Loucy (cell line): ENCODE measurements around the gene CCDC73.
"Not testable (repeated sequence)": the region's sequence is repeated elsewhere in the genome, so short reads cannot be mapped to it uniquely, and the experiment has no call there.

Experiments
- H2AFZ ChIP-seq: fragments of 200-600 bp; sonication (generic); 2 replicates; pipeline ENCODE4 v1.6.0; 2016; ENCODE audit warnings: antibody characterized with exemption, mild to moderate bottlenecking, low read length, moderate library complexity
- H3F3A ChIP-seq: fragments of 200-600 bp; 2 replicates; pipeline ENCODE4 v1.6.0; 2016; ENCODE audit warnings: antibody characterized with exemption, low read depth, mild to moderate bottlenecking
- H3K27me3 ChIP-seq: fragments of 200-600 bp; sonication (generic); 2 replicates; pipeline ENCODE4 v1.6.1; 2014; ENCODE audit warnings: low read length, mild to moderate bottlenecking; ENCODE audit not compliant: insufficient read depth, poor library complexity, severe bottlenecking
- H3K36me3 ChIP-seq: fragments of 200-600 bp; sonication (generic); 2 replicates; pipeline ENCODE4 v1.6.1; 2016; ENCODE audit warnings: low read length; ENCODE audit not compliant: insufficient read depth
- H3K4me1 ChIP-seq: fragments of 200-600 bp; sonication (generic); 2 replicates; pipeline ENCODE4 v1.5.1; 2014; ENCODE audit warnings: low read length, mild to moderate bottlenecking; ENCODE audit not compliant: insufficient read depth, poor library complexity, severe bottlenecking
- H3K4me2 ChIP-seq: fragments of 200-600 bp; sonication (generic); 2 replicates; pipeline ENCODE4 v1.6.0; 2014; ENCODE audit warnings: antibody characterized with exemption, low read length, low read depth, mild to moderate bottlenecking; ENCODE audit not compliant: poor library complexity, severe bottlenecking
- H3K4me3 ChIP-seq: fragments of 200-600 bp; sonication (generic); 2 replicates; pipeline ENCODE4 v1.5.1; 2014; ENCODE audit warnings: low read length, mild to moderate bottlenecking, mixed read lengths; ENCODE audit not compliant: poor library complexity, severe bottlenecking
- H3K79me2 ChIP-seq: fragments of 200-600 bp; sonication (generic); 2 replicates; pipeline ENCODE4 v1.6.1; 2014; ENCODE audit warnings: low read length; ENCODE audit not compliant: insufficient read depth
- H3K9ac ChIP-seq: fragments of 200-600 bp; sonication (generic); 2 replicates; pipeline ENCODE4 v1.6.0; 2014; ENCODE audit warnings: mild to moderate bottlenecking, low read depth, low read length, moderate library complexity; ENCODE audit not compliant: poor library complexity, severe bottlenecking
- H3K9me2 ChIP-seq: fragments of 200-600 bp; sonication (generic); replicated peaks from 2 replicates; pipeline ENCODE4 v1.6.1; 2016; ENCODE audit warnings: low read depth, low read length, mixed read lengths
- H3K9me3 ChIP-seq: fragments of 200-600 bp; sonication (generic); 2 replicates; pipeline ENCODE4 v1.6.1; 2014; ENCODE audit warnings: mild to moderate bottlenecking, antibody characterized with exemption, low read length, low read depth; ENCODE audit not compliant: insufficient read depth
- H4K20me1 ChIP-seq: fragments of 200-600 bp; sonication (generic); 2 replicates; pipeline ENCODE4 v1.6.0; 2014; ENCODE audit warnings: antibody characterized with exemption, low read length, mild to moderate bottlenecking; ENCODE audit not compliant: insufficient read depth, poor library complexity, severe bottlenecking
- EZH2phosphoT487 ChIP-seq: fragments of 200-600 bp; IDR thresholded peaks from 2 replicates; pipeline ENCODE4 v1.6.1; 2018; ENCODE audit warnings: antibody characterized with exemption, mild to moderate bottlenecking, moderate library complexity, borderline replicate concordance
- TF ChIP-seq, protein P1 (sequence below): fragments of 200-600 bp; sonication (generic); conservative IDR thresholded peaks from 2 replicates; pipeline ENCODE4 v1.5.1; 2014; ENCODE audit warnings: mild to moderate bottlenecking, antibody characterized with exemption, low read length

CCDC73 gene

DNA sequence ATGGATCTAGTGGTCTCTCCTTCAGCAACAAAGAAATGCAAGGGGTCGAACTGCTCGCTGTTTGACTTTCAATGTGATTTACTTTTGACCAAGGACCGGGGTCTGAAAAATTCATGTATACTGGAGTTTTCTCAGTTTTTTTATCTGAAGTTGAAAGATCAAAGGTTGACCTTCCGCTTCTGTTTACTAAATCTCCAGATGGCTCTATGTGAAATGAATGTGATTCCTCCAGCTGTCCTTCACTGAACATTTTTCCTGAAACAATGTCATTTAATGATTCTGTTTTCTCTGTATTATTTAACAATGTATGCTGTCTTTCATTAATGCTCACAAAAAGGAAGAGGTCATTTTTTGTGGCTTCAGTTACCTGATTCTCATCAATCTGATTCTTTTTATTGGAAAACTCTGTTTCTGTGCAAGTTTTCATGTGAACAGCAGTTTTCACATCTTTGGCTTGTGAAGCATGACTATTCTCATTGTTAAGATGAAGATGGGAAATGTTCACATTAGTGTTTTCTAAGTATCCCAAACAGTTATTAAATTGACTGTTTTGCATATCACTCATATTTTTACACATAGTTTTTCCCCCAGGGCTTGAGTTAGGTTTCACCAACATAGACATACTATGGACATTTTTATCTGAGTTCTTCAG is 180.8 kb downstream of the CCDC73 start:
- Histone ChIP-seq H3K4me1 (peaks cover 9% of the 10 kb centered on the region), H2AFZ (no peak overlapping the region), H3K4me2 (no peak overlapping the region), H3K9me2 (no peaks in the 10 kb centered on the region), H4K20me1 (no peaks in the 10 kb centered on the region), H3F3A (no peaks in the 10 kb centered on the region), H3K27me3 (no peaks in the 10 kb centered on the region), H3K9me3 (no peaks in the 10 kb centered on the region; the same call in 1 of the 2 replicates), H3K79me2 (no peaks in the 10 kb centered on the region), H3K36me3 (no peaks in the 10 kb centered on the region), H3K9ac (no peak overlapping the region), H3K4me3 (no peak overlapping the region)
- no peak for TF ChIP-seq EZH2phosphoT487
- TF ChIP-seq, protein P1, sequence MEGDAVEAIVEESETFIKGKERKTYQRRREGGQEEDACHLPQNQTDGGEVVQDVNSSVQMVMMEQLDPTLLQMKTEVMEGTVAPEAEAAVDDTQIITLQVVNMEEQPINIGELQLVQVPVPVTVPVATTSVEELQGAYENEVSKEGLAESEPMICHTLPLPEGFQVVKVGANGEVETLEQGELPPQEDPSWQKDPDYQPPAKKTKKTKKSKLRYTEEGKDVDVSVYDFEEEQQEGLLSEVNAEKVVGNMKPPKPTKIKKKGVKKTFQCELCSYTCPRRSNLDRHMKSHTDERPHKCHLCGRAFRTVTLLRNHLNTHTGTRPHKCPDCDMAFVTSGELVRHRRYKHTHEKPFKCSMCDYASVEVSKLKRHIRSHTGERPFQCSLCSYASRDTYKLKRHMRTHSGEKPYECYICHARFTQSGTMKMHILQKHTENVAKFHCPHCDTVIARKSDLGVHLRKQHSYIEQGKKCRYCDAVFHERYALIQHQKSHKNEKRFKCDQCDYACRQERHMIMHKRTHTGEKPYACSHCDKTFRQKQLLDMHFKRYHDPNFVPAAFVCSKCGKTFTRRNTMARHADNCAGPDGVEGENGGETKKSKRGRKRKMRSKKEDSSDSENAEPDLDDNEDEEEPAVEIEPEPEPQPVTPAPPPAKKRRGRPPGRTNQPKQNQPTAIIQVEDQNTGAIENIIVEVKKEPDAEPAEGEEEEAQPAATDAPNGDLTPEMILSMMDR = no peak

DNA sequence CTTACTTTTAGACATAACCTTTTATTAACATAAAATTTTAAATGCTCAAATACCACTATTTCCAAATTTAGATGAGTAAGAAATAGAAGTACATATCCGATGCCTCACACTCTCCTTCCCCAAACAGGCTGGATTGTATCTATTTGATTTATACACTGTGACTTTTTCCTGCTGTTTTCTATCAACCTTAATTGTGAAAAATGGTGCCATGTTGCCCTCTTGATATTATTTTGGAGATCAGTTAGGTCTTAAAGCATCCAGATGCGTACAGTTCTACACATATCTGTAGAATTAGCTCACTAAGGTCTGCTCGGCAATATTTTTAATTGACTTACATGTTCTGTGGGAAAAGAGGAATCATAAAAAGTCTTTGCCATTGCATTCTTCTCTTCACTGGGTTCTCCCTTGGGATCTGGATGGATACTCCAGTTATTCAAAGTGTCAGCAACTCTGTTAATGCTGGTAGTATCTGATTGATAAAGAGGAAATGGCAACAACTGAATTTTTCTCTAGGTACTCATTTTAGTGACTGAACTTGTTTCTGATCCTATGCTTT is 183.6 kb downstream of the CCDC73 start:
- Histone ChIP-seq H3K27me3 (no peaks in the 10 kb centered on the region), H3K4me3 (no peak overlapping the region), H3K9ac (no peak overlapping the region), H3K79me2 (no peaks in the 10 kb centered on the region), H2AFZ (no peak overlapping the region), H3K4me2 (no peak overlapping the region), H4K20me1 (no peaks in the 10 kb centered on the region), H3K9me3 (peaks cover 11% of the 10 kb centered on the region; the same call in 1 of the 2 replicates), H3K9me2 (no peaks in the 10 kb centered on the region), H3F3A (peaks cover 6% of the 10 kb centered on the region; the same call in 1 of the 2 replicates), H3K4me1 (peaks cover 9% of the 10 kb centered on the region), H3K36me3 (peaks cover 20% of the 10 kb centered on the region; the same call in 1 of the 2 replicates)
- TF ChIP-seq, protein P1 = no peak
- no peak for TF ChIP-seq EZH2phosphoT487

DNA sequence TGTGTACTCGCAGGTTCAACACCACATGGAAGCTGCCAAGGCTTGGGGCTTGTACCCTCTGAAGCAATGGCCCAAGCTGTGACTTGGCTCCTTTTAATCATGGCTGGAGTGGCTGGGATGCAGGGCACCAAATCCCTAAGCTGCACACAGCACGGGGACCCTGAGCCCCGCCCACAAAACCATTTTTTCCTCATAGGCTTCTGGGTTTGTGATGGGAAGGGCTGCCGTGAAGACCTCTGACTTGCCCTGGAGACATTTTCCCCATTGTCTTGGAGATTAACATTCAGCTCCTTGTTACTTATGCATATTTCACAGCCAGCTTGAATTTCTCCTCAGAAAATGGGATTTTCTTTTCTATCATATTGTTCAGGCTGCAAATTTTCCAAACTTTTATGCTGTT is 185.6 kb downstream of the CCDC73 start:
- H3K4me3 ChIP-seq, H3K4me2 ChIP-seq, H2AFZ ChIP-seq, H3K27me3 ChIP-seq, H3K79me2 ChIP-seq, H3K4me1 ChIP-seq, H3K9ac ChIP-seq, H4K20me1 ChIP-seq, H3F3A ChIP-seq, H3K9me2 ChIP-seq: not testable (repeated sequence)
- peaks cover 38% of the 10 kb centered on the region; the same call in 1 of the 2 replicates for H3K36me3 ChIP-seq
- H3K9me3 ChIP-seq = peaks cover 11% of the 10 kb centered on the region; the same call in 1 of the 2 replicates

DNA sequence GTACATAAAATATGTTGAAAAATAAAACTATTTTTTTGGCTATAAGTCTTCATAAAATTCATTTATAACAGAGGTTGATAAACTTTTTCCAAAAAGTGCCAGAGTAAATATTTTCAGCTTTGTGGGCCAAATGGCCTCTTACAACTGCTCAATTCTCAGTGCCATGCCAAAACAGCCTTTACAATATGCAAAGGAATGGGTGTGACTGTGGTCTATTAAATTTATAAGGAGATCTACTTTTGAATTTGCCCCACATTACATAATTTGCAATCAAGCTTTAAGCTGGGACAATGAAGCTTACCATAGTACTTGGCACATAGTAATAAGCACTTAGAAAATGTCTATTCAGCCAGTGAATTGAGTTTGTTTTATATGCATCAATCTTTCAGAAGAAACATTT is 188.2 kb downstream of the CCDC73 start:
- peaks cover 7% of the 10 kb centered on the region; the same call in 1 of the 2 replicates for H3F3A ChIP-seq
- no peaks in the 10 kb centered on the region; the same call in 1 of the 2 replicates for H3K79me2 ChIP-seq
- peaks cover 5% of the 10 kb centered on the region for H3K4me1 ChIP-seq
- no peak overlapping the region for H2AFZ ChIP-seq
- H3K36me3 ChIP-seq = peaks cover 64% of the 10 kb centered on the region
- H3K9me3 ChIP-seq = peaks cover 11% of the 10 kb centered on the region; the same call in 1 of the 2 replicates
- no peak for TF ChIP-seq EZH2phosphoT487
- TF ChIP-seq, protein P1 = no peak
- no peaks in the 10 kb centered on the region for H4K20me1 ChIP-seq
- H3K9me2 ChIP-seq = no peaks in the 10 kb centered on the region
- H3K9ac ChIP-seq = no peak overlapping the region
- H3K4me2 ChIP-seq = no peak overlapping the region
- H3K27me3 ChIP-seq = no peaks in the 10 kb centered on the region
- H3K4me3 ChIP-seq = no peak overlapping the region
